ENCODE results near the gene NCOA3. TPM values are rescaled to one million over a fixed set of nuclear protein-coding genes. Genes with fewer than 3 reads are reported as not detected.

The NCOA3 gene
- total RNA-seq, 1 donor from 2014 or later, result 187 TPM

GRCh38 chr20:47480705-47481104 is 21.0 kb upstream of the NCOA3 start:
- CTCF ChIA-PET, result no interaction called here
- POLR2A ChIA-PET, result interaction anchor here (0.7 to 0.9 kb wide), 2 partner anchors 27 to 79 kb away, joined by 5 to 6 read pairs; no protein-coding TSS in a partner anchor
- H3K4me3 Mint-ChIP-seq, result no peak overlapping the region
- TF ChIP-seq, protein P1, sequence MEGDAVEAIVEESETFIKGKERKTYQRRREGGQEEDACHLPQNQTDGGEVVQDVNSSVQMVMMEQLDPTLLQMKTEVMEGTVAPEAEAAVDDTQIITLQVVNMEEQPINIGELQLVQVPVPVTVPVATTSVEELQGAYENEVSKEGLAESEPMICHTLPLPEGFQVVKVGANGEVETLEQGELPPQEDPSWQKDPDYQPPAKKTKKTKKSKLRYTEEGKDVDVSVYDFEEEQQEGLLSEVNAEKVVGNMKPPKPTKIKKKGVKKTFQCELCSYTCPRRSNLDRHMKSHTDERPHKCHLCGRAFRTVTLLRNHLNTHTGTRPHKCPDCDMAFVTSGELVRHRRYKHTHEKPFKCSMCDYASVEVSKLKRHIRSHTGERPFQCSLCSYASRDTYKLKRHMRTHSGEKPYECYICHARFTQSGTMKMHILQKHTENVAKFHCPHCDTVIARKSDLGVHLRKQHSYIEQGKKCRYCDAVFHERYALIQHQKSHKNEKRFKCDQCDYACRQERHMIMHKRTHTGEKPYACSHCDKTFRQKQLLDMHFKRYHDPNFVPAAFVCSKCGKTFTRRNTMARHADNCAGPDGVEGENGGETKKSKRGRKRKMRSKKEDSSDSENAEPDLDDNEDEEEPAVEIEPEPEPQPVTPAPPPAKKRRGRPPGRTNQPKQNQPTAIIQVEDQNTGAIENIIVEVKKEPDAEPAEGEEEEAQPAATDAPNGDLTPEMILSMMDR (IDR thresholded peaks at IDR 0.05), result no peak
- no peaks in the 10 kb centered on the region for H3K36me3 Mint-ChIP-seq (ENCODE audit: low read depth)
- H3K27me3 Mint-ChIP-seq, result no peaks in the 10 kb centered on the region
- peaks cover 50% of the 10 kb centered on the region for H3K4me1 Mint-ChIP-seq
- H3K27ac Mint-ChIP-seq, result peak overlapping the region; percentile 54
- no peak for ATAC-seq (ENCODE audit: low read depth)
- intact Hi-C loops (cut with micrococcal nuclease), result no loop called here
- no peaks in the 10 kb centered on the region for H3K9me3 Mint-ChIP-seq
- DNase-seq, result no peak

GRCh38 chr20:47481330-47482216 is 20.1 kb upstream of the NCOA3 start:
- intact Hi-C loops (cut with micrococcal nuclease), result no loop called here
- Mint-ChIP-seq H3K4me1 (peaks cover 54% of the 10 kb centered on the region), H3K27ac (peak overlapping the region; percentile 43), H3K4me3 (no peak overlapping the region), H3K9me3 (no peaks in the 10 kb centered on the region), H3K36me3 (ENCODE audit: low read depth) (no peaks in the 10 kb centered on the region), H3K27me3 (no peaks in the 10 kb centered on the region)
- ATAC-seq (ENCODE audit: low read depth), result no peak
- POLR2A ChIA-PET, result interaction anchor here (0.6 to 0.9 kb wide), 3 partner anchors 8 to 118 kb away, joined by 3 to 6 read pairs (median 6); no protein-coding TSS in a partner anchor
- CTCF ChIA-PET, result interaction anchor here (2.1 kb wide), 1 partner anchor 98 kb away, joined by 7 read pairs; no protein-coding TSS in a partner anchor
- TF ChIP-seq, protein P1 (IDR thresholded peaks at IDR 0.05), result no peak
- DNase-seq, result no peak

DNA sequence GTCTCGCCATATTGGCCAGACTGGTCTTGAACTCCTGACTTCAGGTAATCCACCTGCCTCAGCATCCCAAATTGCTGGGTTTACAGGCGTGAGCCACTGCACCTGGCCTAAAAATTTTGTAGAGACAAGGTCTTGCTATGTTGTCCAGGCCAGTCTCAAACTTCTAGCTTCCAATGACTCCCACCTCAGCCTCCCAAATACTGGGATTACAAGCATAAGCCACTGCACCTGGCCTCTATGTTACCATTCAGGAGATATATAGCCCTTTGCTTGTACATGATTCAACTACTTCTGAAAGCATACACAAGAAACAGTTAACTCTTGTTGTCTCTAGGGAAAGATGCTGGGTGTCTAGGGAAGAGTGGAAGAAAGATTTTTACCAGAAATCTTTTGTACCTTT is 19.0 kb upstream of the NCOA3 start:
- DNase-seq, result no peak
- ChIA-PET POLR2A (interaction anchor here (0.7 to 12.2 kb wide), 3 partner anchors 9 to 48 kb away, joined by 3 to 295 read pairs (median 4); partner anchors contain the start of gene NCOA3), CTCF (interaction anchor here (2.1 kb wide), 1 partner anchor 99 kb away, joined by 7 read pairs; no protein-coding TSS in a partner anchor)
- intact Hi-C loops (cut with micrococcal nuclease), result no loop called here
- Mint-ChIP-seq H3K9me3 (no peaks in the 10 kb centered on the region), H3K27ac (no peak overlapping the region), H3K36me3 (ENCODE audit: low read depth) (no peaks in the 10 kb centered on the region), H3K4me1 (peaks cover 64% of the 10 kb centered on the region), H3K4me3 (no peak overlapping the region), H3K27me3 (no peaks in the 10 kb centered on the region)
- ATAC-seq (ENCODE audit: low read depth), result no peak
- TF ChIP-seq, protein P1 (IDR thresholded peaks at IDR 0.05), result no peak

GRCh38 chr20:47484303-47484702 is 17.4 kb upstream of the NCOA3 start:
- Mint-ChIP-seq H3K4me1 (peaks cover 74% of the 10 kb centered on the region), H3K9me3 (no peaks in the 10 kb centered on the region), H3K4me3 (no peak overlapping the region), H3K27me3 (no peaks in the 10 kb centered on the region), H3K27ac (no peak overlapping the region), H3K36me3 (ENCODE audit: low read depth) (no peaks in the 10 kb centered on the region)
- ATAC-seq (ENCODE audit: low read depth), result no peak
- DNase-seq, result no peak
- CTCF ChIA-PET, result no interaction called here
- POLR2A ChIA-PET, result interaction anchor here (0.6 to 12.2 kb wide), 3 partner anchors 15 to 28 kb away, joined by 7 to 295 read pairs (median 99); partner anchors contain the start of gene NCOA3
- TF ChIP-seq, protein P1 (IDR thresholded peaks at IDR 0.05), result no peak
- intact Hi-C loops (cut with micrococcal nuclease), result no loop called here

Measured in activated B cell treated with CpG ODN at 0.5 μM for 24 hours (primary cell).